NCI-H146 treated with DMSO at 0.1 percent for 48 hours (cell line): ENCODE measurements around the gene MYBPC1.

Experiments used
- DNase-seq: peaks from one replicate; lab custom pipeline; 2025; ENCODE audit not compliant: unreplicated experiment; lab: John Stamatoyannopoulos, UW

MYBPC1 gene

DNA sequence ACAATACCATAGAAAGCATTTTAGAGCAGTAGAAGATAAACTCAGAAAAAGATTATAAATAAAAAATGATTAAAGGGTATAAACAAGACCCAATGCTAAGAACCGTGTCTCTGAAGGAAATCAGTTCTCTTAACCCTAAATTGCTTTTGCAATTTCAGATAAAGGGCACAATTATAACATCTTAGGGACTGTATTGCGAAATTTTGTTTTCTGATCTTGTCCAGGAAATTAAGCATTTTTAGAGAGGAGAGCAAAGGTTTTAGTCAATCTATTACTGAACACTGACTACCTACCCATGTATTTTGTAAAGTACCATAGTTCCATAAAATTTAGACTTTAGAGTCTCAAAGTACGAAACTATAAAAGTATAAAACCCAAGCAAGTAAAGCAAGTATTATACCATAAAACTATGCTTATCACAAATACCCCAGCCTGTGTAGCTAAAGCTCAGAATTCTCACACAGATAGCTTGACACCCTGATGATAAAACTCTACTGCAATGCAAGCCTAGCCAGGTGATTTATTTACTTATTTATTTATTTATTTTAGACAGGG is 95.8 kb downstream of the MYBPC1 start:
- DNase-seq, result no peak

DNA sequence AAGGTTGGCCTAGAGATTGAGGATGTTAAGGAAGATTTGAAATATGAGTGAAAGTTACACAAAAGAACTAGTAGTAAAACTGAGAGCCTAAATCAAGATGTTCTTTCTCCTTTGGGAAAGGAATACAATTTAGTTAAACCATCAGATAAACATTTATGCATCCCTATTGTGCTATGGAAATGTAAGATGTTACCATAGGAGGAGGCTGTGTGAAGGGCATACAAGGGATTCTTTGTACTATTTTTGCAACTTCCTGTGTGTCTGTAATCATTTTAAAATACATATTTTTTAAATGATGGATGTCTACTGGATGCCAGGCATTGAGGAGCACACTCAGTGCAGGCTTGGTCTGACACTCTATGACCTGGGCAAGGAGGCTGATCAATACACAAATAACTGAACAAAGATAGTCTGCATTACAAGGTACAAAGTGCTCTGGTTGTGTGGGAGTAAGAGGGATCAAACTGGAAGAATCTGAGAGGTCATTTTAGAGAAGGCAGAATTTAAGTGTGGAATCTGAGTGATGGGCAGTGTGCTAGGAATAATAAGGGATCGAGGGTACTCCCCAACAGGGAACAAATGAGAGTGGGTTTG is 96.8 kb downstream of the MYBPC1 start:
- DNase-seq, result no peak

DNA sequence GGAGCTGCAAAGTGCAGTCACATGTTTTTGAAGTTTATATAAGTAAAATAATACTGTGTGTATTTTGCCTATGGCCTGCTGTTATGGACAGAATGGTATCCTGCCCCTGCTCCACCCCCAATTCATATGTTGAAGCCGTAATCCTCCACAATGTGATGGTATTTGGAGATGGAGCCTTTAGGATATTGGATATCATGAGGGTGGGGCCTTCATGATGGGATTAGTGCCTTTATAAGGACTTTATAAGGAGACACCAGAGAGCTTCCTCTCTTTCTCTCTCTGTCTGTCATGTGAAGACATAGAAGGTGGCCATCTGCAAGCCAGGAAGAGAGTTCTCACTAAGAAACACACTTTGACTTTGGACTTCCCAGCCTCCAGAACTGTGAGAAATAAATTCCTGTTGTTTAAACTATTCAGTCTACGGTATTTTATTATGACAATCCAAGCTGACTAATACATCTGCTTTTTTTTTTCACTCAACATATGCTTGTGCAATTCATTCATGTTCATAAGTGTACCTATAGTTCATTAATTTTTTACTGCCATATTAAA is 99.6 kb downstream of the MYBPC1 start:
- no peak for DNase-seq

DNA sequence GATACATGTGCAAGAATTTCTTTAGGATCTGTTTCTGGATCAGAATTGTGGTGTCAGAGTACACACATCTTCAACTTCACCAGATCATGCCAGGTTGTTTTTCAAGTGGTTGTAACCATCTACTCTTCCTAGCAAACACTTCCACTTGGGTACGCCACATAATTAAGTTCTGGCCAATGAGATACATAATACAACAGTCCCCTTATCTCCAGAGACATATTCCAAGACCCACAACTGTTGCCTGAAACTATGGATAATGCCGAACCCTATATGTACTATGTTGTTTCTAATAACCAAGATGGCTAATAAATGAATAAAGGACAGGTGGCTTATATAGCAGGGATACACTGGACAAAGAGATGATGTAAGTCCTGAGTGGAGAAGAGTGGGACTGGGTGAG is 100.2 kb downstream of the MYBPC1 start:
- no peak for DNase-seq

DNA sequence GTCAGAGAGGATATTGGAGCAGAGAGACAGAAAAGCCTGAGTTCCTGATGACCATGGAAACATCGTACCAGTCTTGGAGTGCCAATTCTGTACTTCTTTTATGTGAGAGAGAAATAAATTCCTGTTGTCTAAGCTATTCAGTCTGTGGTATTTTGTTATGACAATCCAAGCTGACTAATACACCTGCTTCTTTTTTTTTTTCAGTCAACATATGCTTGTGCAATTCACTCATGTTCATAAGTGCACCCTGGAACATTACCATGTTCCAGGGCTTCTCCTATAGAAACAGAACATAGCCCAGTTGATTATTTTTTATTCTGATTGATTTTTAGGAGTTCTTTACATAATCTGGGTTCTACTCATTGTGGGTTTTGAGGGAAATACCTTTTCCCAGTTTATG is 100.9 kb downstream of the MYBPC1 start:
- DNase-seq, result no peak

DNA sequence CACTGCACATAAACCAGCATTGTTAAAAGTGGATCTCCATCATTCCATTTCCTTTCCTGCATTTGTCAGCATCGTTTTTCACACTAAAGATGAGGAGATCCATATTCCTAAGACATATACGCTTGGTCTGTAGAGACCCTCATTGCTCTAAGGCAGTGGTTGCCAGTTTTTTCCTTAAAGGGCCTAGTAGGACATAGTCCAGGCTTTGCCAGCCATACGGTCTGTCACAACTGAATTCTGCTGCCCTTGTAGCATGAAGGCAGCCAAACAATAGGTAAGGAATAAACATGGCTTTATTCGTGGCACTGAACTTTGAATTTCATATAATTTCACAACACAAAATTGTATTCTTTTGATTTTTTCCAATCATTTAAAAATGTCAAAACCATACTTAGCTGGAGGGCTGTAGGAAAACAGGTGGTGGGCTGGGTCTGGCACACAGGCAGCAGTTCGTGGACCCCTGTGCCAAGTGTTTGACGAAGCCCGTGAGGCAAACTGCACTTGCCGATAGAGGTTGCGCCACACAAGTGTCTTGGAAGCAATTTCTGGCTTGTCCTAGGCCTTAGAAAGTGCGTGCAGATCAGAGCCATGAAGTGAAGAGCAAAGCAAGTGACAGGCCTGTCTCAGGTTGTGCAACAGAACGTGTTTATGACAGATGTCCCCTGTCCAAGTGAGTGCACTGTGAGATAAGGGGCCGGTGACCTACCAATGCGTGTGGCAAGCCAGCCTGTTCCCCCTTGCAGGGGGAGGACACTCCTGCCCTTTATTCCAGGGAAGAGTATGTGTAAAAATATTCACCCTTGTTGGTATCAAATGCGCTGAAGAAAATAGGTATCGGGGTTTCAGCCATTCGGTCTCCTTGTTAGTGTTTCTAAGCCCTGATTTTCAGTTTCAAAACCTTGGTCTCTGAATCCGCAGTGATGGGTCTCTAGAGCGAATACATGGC is 101.8 kb downstream of the MYBPC1 start:
- no peak for DNase-seq

DNA sequence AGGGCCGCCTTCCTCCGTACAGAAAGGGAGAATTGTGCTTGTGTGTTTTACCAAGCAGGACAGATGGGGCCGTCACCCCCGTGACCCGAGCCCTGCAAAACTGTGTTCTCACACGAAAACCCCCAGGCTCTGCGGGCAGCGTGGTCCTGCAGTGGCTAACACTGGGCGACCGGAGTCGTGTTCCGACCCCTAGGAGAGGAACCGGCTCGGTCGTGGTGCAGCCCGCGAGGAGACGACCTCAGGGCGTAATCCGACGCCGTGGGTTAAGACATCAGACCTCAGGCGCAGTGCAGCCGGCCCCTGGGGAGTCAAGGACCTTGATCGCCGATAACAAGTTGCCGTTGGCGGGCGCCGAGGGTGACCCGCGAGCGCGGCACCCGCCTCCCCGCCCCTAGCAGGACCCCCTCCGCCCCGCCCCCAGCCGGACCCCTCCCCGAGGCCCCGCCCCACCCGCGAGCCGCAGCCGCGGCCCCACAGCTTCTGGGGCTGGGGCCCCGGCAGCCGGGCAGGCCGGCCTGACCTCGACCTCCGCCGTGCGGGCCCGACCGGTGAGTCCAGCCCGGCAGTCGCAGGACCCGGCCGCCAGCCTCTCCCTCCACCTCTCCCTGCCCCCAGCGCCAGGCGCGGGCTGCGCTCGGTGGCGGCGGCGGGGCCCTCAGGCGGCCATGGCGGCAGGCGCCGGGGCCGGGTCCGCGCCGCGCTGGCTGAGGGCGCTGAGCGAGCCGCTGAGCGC is 102.6 kb downstream of the MYBPC1 start, which contains the start of gene CHPT1:
Gene CHPT1 (plus strand): TSS at position 444 of the 733 bp plus-strand sequence. CDS start 222 bp downstream, at position 666.
- peak; percentile 46 for DNase-seq

DNA sequence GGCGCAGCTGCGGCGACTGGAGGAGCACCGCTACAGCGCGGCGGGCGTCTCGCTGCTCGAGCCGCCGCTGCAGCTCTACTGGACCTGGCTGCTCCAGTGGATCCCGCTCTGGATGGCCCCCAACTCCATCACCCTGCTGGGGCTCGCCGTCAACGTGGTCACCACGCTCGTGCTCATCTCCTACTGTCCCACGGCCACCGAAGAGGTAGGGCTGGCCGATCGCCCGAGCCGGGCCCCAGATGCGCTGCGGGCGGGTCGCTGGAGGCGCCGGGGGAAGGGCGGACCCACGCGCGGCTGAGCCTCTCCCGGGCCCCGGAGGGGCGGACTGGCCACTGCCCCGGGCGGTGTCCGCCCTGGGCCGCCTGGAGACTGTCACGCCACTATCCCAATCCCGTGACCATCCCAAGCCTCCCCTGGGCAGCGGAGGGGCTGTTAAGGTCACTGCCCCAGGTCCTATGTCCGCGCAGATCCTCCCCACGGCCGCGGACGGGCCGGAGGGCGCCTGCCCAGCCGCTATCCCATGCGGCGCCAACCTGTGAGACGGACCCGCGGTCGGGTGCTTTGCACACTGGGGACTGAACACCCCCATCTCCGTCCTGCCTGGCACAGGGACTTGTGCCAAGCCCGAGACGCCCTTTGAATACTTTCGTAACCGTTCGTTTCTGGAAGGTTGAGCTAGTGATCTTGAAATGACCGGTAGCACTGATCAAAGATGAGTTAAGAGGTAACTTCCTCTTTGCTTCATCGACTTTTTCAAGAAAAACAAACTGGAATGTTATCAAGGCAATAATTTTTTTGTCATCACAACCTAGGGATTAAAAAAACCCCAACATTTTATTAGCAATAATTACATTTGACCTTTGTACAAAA is 103.4 kb downstream of the MYBPC1 start:
- no peak for DNase-seq

DNA sequence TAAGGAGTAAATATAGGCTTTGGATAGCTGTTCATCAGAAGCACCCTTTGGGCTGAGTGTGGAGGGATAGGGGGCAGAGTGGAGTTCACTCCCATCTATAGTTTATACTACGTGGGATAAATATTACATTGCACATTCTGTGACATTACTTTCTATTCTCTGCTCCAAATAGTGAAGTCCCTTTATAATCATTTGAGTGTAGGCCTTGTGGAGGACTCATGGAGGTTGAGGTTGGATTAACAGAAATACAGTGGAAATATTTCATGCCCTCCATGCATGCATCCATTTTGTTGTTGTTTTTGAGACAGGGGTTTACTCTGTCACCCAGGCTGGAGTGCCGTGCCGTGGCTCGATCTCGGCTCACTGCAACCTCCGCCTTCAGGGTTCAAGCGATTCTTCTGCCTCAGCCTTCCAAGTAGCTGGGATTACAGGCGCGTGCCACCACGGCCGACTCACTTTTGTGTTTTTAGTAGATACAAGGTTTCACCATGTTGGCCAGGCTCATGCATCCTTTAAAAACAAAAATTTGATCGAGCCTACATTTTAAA is 104.1 kb downstream of the MYBPC1 start:
- DNase-seq, result no peak

DNA sequence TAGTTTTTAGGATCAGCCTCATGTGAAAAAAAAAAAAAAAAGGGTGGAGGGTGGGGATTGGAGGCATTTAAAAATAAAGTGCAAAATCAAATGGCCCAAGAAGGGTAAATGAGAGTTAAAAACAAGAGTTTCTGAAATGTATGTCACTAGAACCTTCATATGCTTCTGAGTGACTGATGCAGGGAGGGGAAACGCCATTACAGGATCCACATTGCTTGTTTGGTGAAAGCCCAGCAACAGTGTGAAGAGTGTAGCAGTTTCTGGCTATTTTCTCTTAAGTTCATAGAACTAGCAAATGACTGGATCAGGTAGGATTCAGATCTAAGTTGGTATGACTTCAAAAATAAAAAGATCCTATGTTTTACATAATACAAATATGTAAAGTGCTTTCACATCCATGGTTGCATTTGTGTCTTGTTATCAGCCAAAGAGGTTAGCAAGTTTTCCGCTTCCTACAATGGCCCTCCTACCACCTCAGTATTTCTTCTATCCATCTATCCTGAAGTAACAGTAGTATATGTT is 105.6 kb downstream of the MYBPC1 start:
- DNase-seq, result no peak

DNA sequence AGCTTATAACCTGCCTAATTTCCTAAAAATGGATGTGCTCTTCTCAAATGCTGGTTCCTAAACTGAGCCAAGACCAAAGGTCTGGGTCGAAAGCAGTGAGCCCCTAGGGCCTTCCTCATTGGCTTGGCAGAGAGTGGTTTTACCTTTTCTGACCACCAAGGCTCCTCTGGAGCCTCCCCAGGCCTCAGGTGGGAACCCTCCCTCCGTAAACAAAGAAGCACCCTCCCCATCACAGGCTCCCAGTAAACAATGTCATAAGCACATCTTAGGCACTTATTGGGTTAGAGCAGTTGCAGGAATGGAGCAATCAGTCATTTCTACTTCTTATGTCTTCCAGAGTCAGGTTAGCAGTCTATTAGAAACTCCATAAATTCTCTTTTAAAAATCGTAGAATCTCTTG is 108.7 kb downstream of the MYBPC1 start:
- no peak for DNase-seq

DNA sequence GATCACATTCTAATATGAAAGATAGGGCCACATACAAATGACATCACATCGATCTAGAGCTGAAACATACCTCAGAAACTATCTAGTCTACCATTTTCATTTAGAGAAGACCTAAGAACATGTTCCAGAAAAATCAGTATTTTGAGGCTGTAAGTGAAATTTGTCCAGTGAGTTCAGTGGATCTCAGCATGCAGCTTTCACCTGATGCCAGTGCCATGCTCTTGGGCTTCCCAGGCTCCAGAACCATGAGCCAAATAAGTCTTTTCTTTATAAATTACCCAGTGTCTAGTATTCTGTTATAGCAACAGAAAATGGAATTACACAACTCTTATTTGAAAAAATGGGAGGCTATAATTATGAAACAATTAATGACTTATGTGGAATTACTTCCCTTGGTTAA is 111.6 kb downstream of the MYBPC1 start:
- DNase-seq, result no peak

DNA sequence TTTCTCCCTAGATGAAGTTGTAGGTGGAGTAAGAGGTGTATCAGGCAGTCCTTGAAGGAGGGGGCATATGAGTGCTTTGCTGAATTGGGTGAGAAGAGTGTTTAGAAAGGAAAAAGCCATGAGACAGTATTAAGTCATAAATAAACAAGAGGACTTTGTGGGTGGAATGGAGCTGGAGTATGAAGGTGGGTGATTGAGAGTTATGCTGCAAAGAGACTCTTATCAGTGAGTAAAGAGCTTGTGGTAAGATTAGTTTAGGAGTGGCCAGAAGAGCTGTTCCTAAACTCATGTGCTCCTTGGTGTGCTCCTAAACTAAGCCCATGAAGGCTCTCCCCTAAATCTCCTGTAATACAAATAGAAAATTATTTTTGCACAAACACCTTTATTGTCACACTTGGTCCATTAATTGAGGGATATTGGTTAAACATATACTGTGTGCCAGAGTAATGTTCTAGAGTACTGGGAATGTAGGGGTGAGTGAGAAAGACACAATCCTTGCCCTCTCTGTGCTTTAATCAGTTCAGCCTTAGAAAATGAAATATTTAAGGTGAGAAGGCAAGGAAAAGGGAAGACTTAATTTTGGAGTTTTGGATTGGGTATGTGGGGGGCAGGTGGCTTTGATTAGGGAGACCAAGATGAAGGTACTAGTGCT is 112.5 kb downstream of the MYBPC1 start:
- no peak for DNase-seq

DNA sequence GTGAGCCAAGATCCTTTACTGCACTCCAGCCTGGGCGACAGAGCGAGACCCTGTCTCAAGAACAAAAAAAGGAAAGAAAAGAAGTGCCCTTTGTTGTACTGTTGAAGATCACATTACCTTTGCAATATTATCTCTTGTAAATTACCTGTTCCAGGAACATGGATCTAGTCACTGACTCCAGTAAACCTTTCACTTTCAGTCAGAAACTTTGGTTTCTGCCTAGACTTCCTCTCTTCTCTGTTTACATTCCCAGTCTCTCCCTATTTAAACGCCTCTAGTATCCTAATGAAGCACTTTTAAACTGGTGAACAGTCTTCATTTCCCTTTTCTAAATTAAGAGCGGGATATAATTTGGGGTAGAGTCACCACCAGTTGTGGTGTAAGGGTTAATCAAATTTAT is 115.5 kb downstream of the MYBPC1 start:
- no peak for DNase-seq

DNA sequence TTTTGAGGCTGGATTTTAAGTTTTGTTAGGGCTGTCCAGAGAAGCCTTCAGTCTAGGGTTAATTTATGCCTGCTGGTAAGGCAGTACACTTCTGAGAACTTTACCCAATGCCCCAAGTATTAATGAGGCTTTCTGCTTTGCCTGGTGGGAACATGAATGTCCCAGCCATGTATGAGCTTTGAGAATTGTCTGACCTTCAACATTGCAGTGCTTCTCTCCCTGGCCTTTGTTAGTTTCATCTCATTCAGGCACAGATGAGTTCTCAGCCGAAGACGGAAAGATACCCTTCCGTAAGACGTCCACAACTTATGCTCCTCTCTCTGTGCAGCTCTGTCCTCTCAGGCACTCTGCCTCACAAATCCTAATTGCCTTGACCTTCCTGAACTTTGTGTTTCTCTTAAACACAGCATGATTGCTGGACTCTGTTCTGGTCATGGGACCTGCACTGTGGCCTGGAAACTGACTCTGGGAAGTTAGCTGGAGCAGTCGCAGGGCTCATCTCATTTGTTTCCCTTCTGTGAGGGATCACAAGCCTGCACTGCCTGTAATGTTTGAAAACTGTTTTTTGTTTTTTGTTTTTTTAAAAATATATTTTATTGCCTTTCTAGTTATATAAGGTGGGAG is 118.4 kb downstream of the MYBPC1 start:
- DNase-seq, result no peak

DNA sequence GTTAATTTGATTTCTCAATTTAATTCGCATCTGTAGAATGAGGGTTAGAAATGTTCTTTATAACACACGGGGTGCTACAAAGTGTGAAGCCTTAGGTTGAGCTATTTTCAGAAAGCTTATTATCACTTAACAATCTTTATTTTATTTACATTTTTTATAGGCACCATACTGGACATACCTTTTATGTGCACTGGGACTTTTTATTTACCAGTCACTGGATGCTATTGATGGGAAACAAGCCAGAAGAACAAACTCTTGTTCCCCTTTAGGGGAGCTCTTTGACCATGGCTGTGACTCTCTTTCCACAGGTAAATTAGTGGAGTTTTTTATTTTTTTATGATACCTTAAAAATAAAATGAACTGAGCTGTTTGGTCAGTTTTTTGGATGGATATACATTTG is 119.2 kb downstream of the MYBPC1 start:
- no peak for DNase-seq

DNA sequence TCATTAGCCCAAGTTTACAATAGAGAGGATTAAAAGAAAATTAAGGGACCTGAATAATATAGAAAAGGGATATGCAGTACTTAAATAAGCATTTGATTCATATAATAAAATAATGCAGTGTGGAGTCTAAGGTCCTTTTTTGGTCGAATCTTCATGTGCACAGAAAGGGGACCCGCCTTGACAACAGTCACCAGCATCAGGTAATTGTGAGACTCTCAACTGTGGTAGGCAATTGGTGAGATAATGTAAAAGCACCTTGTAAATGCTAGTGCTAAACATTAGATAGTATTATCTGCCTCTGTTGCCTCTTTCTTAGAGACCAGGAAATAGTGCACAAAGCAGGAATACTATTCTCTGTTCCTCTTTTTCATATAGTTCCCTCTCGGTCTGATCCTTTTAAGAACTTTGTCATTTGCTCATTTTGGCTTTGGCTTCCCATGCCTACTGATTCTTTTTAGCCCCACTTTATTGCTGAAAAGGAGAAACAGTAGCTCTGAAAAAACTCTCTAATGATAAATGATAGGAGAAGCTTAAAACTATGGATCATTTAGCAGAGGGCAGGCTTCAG is 120.2 kb downstream of the MYBPC1 start:
- DNase-seq, result no peak

DNA sequence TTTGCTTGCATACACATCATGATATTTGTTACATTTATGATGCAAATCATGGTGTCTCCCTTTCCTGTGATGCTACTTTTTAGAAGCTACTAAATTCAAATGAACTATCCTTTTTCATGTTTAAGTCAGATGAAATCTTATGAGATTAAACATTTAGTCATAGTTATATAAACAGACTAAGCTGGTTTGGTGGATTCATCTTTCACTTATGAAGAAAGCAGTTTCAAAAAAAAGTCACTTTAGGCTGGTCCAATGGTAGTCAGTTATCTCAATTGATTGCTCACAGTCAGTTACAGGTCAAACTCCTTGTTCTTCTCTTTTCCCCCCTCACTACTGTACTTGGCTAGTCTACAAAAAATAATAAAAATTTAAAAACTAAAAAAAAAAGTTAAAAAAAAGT is 124.8 kb downstream of the MYBPC1 start:
- DNase-seq, result no peak
